Measurements from ENCODE around the gene SPINK2.
A peak's percentile ranks its signal among the peaks of the same experiment; 100 is the strongest.

Gene SPINK2

DNA sequence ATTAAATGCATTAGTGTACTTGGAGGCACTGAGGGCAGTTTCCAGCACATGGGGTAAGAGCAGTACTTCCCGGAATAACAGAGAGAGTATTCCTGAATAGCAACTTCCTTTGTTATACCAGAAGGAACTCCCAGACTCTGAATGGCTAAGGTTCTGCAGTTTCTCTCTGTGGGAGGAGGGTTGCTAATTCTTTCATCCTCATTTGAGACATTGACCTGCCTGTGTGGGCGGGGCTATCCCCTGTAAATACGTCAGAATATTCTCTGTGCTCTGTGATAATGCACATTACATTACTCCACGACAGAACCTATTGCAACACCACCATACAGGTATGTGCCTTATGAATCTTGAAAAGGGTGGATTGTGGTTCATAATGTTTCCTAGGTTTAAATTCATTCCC is 52.7 kb downstream of the SPINK2 start:
- peak; percentile 31 for DNase-seq (ENCODE audit: extremely low spot score)

DNA sequence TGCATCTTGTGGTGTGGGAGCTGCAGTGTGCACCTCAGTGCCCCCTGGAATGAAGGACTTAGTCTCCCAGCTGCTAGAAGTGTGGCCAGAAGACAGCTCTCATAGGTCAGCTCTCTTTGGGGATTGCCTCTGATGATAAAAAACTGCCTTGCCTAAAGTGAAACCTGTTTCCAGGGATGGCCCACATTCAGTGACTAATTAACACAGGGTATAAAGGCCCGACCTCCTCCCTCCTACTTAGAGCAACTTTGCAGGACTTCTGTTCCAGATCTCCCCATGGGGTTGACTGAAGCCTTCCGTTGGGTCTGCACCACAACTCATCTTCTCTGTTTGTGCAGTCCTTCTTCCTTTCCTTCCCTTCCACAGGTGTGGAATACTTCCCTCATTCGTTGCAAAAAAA is 53.2 kb downstream of the SPINK2 start:
- DNase-seq (ENCODE audit: extremely low spot score): no peak
- TF ChIP-seq, protein P1, sequence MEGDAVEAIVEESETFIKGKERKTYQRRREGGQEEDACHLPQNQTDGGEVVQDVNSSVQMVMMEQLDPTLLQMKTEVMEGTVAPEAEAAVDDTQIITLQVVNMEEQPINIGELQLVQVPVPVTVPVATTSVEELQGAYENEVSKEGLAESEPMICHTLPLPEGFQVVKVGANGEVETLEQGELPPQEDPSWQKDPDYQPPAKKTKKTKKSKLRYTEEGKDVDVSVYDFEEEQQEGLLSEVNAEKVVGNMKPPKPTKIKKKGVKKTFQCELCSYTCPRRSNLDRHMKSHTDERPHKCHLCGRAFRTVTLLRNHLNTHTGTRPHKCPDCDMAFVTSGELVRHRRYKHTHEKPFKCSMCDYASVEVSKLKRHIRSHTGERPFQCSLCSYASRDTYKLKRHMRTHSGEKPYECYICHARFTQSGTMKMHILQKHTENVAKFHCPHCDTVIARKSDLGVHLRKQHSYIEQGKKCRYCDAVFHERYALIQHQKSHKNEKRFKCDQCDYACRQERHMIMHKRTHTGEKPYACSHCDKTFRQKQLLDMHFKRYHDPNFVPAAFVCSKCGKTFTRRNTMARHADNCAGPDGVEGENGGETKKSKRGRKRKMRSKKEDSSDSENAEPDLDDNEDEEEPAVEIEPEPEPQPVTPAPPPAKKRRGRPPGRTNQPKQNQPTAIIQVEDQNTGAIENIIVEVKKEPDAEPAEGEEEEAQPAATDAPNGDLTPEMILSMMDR (IDR thresholded peaks at IDR 0.05; ENCODE audit: control extremely low read depth, extremely low read depth, low read depth, missing control alignments): no peak
- ChIA-PET POLR2A (interaction anchor here (0.6 kb wide), 1 partner anchor 13 kb away, joined by 4 read pairs; no protein-coding TSS in a partner anchor), CTCF (interaction anchor here (1.2 to 1.3 kb wide), 2 partner anchors 9 to 10 kb away, joined by 5 to 6 read pairs; no protein-coding TSS in a partner anchor)

More for the DNA sequence above, 52.7 kb downstream of the SPINK2 start:
- TF ChIP-seq, protein P1 (IDR thresholded peaks at IDR 0.05; ENCODE audit: control extremely low read depth, extremely low read depth, low read depth, missing control alignments): no peak
- CTCF ChIA-PET: interaction anchor here (1.2 kb wide), 1 partner anchor 11 kb away, joined by 5 read pairs; no protein-coding TSS in a partner anchor
- POLR2A ChIA-PET: interaction anchor here (0.6 kb wide), 1 partner anchor 13 kb away, joined by 4 read pairs; no protein-coding TSS in a partner anchor

DNA sequence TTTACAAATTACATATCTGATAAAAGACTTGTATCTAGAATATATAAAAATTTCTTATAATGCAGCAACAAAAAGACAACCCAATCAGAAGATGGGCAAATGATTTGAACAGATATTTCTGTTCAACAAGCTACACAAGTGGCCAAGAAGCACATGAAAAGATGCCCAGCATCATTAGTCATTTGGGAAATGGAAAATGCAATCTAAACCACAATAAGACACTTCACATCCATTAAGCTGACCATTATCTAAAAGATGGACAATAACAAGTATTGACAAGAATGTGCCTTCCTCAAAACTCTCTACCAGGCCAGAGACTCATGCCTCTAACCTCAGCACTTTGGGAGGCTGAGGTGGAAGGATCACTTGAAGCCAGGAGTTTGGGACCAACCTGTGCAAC is 53.9 kb downstream of the SPINK2 start:
- TF ChIP-seq, protein P1 (IDR thresholded peaks at IDR 0.05; ENCODE audit: control extremely low read depth, extremely low read depth, low read depth, missing control alignments): no peak
- DNase-seq (ENCODE audit: extremely low spot score): no peak
- ChIA-PET POLR2A (no interaction called here), CTCF (interaction anchor here (1.2 to 1.3 kb wide), 2 partner anchors 9 kb away, joined by 5 to 6 read pairs; no protein-coding TSS in a partner anchor)

DNA sequence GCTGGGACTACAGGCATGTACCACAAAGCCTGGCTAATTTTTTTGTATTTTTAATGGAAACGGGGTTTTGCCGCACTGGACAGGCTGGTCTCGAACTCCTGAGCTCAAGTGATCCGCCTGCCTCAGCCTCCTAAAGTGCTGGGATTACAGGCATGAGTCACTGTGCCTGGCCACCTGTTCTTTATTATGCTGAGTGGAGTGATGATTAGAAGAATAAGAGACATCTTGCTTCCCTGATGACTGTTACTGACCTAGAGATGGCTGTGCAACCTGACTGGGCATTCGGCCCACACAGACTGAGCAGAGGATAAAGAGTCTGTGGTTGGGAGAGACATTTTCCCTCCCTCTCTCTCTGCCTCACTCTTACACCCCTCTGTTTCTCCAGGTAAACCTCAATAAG is 56.7 kb downstream of the SPINK2 start:
- DNase-seq (ENCODE audit: extremely low spot score): no peak
- TF ChIP-seq, protein P1 (IDR thresholded peaks at IDR 0.05; ENCODE audit: control extremely low read depth, extremely low read depth, low read depth, missing control alignments): no peak
- ChIA-PET CTCF (no interaction called here), POLR2A (interaction anchor here (0.7 kb wide), 1 partner anchor 39 kb away, joined by 3 read pairs; no protein-coding TSS in a partner anchor)

DNA sequence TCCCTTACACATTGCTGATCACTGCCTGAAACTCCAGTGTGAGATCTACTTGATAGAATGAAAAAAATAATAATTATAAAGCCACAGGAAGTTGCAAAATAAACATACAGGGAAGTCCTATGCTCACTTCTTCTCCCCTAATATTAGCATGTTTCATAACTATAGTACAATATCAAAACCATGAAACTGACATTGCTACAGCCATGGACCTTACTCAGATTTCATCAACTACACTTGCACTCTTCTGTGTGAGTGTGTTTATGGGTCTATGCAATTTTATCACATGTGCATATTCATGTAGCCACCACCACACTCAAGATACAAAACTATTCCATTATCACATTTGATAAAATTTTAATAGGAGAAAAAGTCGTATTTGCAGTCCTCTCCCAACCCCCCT is 57.3 kb downstream of the SPINK2 start:
- CTCF ChIA-PET: interaction anchor here (1.5 kb wide), 1 partner anchor 36 kb away, joined by 7 read pairs; no protein-coding TSS in a partner anchor
- POLR2A ChIA-PET: no interaction called here
- DNase-seq (ENCODE audit: extremely low spot score): no peak
- TF ChIP-seq, protein P1 (IDR thresholded peaks at IDR 0.05; ENCODE audit: control extremely low read depth, extremely low read depth, low read depth, missing control alignments): no peak

DNA sequence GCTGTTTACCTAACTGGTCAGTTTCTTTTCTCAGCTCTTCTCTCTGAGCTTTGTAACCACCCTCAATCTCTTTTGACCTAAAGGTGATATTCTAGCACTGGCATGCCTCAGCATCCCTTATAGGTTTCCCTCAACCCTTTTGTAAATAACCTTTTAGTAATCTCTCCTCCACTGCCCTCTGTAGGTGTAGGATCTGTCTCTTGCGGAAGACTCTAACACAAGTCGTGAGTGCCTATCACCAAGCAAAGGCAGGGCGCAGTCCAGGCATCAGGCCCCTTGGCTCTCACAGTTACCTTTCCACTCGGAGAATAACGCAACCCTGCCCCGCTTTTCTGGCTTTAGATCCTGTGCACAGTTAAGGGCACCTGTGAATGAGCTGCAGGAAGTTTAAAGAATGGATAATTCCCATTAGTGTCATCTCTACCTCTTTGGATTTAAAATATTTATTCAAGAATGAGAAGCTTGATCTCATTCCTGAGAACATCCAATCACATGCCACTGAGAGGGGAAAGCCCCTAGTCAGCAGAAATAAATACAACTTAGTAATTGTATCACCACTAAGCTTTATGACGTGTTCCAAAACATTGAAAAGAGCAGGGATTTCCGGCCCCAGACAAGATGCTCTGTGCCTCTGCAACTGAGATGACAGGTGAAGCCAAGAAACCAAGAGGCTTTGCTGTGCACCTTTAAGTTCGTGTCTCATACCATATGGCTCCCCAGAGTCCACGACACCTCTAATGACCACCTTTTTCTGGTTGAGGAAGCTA is 58.8 kb downstream of the SPINK2 start:
- ChIA-PET CTCF (interaction anchor here (0.6 to 1.5 kb wide), 3 partner anchors 25 to 83 kb away, joined by 3 to 7 read pairs (median 4); no protein-coding TSS in a partner anchor), POLR2A (interaction anchor here (0.6 kb wide), 1 partner anchor 18 kb away, joined by 3 read pairs; no protein-coding TSS in a partner anchor)
- TF ChIP-seq, protein P1 (IDR thresholded peaks at IDR 0.05; ENCODE audit: control extremely low read depth, extremely low read depth, low read depth, missing control alignments): no peak
- DNase-seq (ENCODE audit: extremely low spot score): no peak
